Stimulated activated naive CD4-positive, alpha-beta T cell (primary cell): Measurements from ENCODE around the gene TSPAN3.
A peak's percentile ranks its signal among the peaks of the same experiment; 100 is the strongest.

ENCODE experiments used
- DNase-seq, 6 experiments: peaks; one replicate each; lab custom pipeline; 2025; lab: John Stamatoyannopoulos, UW

TSPAN3 gene

DNA sequence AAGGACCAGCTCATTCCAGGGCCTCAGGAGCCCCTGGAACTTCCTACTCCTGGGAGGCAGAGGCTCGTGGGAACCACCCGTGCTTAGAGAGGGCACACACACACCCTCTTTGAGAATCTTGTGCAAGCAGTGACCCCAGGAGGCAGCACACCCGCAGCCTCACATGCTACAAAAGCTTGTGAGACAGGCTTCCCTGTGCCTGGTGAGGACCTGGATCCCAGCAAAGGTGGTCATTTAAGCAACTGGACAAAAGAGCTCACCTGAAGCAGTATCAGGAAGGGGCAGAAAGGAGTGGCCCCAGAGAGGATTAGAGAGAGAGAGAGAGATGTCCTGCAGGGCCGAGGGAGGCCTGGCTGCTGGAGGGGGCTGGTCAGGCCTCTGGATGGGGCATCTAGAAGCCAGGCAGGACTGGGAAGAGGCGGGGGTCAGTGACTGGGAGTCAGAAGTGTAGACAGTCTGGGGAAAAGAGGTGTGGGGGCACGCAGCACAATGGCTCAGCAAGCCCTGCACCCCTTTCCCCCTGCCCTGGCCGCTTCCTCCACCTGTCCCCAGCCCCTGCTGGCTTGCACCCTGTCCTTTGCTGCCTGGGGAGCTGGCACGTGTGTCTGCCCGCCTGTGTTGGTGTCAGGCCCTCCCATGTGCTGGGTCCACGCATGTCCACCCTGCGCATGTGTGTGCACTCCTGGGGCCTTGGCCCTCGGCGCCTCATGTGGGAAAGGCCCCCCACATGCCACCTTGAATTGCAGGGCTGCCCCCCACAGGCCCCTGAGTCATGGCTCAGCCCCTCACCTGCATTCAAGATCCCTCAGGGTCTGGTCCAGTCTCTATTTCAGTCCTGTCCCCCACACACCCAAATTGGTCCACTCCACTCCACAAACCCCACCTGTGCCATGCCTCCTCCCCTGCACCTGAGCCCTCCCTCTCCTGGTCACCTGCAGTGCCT, 36.9 kb downstream of the TSPAN3 start:
- no peak for DNase-seq

DNA sequence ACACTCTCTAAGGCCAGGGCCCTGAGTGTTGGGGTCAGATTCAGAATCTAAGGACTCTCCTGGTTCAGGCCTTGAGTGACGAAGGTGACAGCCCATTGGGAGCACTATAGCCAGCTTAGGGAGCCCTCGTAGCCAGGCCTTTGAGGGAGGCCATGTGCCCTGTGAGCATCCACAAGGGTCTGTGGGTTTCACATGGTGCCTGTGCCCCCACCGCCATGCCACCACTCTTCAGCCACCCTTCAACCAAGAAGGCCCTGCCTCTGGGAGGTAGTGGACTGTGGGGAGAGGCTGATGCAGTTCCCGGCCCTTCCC, 37.5 kb downstream of the TSPAN3 start:
- DNase-seq = no peak

DNA sequence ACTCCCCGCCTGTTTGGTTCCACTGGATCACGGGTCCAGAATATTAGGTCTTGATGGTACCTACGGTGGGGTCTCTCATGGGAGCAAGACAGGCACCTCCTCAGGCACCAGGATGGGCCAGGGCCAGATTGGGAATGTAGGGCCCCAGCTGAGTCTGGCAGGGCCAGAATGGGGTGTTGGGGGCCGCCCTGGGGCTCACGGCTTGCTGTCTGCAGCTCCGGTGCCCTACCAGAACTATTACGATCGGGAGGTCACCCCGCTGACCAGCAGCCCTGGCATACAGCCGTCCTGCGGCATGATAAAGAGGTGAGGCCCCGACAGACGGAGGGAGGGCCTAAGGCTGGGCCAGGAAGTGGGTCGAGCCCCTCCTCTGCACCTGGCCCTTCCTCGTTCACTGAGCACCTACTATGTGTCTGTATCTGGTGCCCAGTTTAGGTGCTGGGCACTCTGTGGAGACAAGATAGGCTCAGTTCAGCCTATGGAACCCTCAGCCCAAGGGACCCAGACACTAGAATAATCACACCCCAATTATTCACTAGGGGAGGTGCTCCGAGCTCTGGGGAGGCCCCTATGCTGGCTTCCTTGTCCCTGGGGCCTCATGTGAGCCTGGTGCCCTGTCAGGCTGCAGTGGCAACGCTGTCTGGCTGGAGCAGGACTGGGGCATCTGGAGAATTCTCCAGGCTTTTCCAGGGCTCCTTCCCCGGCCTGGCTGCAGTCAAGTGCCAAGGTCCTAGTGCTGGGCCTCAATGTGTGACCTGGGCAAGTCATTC, 38.1 kb downstream of the TSPAN3 start:
- no peak for DNase-seq

DNA sequence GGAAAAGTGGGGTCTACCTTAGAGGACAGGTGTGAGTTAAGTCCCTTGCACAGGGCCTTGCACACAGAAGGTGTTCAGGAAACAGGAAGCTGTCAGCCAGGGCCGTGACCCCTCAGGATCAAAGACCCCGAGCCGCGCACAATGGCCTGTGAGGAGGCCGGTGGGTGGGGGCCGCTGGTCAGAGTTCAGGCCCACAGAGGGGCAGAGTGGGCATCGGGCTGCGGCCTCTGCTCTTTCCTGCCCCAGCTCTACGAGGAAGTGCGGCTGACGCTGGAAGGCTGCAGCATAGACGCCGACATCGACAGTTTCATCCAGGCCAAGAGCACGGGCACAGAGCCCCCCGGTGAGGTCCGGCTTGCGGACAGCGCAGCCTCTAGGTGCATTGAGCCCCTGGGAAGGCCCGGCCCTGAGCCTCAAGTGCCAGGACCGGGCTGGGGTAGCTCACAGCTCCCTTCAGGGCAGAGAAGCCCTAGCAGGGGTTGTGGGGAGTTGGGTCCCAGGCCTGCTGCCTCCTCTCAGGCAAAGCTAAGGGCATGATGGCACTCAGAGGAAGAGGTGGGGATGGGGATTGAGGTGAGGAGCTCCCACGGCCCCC, 38.8 kb downstream of the TSPAN3 start:
- no peak for DNase-seq

DNA sequence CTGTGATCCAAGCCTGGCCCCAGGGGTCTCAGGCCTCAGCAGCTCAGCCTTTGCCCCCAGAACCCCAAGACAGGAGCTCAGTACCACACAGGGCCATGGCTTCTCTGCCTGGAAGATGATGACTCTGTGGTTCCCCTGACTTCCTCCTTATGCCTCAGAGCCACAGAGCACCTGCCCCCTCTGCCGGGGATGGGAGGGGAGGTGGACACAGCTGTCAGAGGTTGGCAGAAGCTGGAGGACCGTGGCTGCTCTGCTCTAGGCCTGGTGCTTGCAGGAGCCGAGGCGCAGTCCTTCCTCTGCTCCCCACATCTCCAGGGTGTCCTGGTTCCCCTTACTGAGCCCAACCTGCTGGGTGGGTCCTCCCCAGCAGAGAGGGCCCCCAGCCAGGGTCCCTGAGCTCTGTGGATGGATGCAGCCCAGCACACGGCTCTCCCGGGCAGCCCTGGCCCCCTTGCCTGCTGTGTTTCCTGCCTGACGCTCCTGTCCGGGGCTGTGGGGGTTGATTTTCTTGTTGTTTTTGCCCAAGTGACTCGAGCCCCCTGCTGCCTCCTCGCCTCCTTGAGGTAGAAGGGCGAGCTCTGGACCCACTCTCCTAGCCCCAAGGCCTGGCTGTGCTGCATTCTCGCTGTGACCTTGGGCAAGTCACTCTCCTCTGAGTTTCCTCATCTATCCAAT, 39.4 kb downstream of the TSPAN3 start:
- peak in 1 of 6 experiments; percentile 19 for DNase-seq

DNA sequence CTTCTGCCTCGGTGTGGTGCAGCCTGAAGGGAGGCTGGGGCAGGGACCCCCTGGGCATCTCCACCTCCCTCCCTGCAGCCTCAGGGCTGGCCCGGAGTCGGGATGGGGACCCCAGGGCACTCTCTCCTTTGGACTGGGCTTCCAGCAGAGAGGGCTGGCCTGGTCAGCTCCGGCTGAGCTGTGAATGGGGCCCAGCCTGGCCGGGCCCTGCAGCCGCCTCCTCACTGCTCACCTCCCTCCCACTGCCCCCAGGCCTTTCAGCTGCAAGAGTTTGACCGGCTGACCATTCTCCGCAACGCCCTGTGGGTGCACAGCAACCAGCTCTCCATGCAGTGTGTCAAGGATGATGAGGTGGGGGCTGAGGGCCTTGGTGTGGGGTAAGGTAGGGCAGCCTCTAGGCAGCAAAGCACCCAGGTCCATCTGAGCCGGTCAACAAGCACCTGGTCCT, 40.0 kb downstream of the TSPAN3 start:
- no peak for DNase-seq

DNA sequence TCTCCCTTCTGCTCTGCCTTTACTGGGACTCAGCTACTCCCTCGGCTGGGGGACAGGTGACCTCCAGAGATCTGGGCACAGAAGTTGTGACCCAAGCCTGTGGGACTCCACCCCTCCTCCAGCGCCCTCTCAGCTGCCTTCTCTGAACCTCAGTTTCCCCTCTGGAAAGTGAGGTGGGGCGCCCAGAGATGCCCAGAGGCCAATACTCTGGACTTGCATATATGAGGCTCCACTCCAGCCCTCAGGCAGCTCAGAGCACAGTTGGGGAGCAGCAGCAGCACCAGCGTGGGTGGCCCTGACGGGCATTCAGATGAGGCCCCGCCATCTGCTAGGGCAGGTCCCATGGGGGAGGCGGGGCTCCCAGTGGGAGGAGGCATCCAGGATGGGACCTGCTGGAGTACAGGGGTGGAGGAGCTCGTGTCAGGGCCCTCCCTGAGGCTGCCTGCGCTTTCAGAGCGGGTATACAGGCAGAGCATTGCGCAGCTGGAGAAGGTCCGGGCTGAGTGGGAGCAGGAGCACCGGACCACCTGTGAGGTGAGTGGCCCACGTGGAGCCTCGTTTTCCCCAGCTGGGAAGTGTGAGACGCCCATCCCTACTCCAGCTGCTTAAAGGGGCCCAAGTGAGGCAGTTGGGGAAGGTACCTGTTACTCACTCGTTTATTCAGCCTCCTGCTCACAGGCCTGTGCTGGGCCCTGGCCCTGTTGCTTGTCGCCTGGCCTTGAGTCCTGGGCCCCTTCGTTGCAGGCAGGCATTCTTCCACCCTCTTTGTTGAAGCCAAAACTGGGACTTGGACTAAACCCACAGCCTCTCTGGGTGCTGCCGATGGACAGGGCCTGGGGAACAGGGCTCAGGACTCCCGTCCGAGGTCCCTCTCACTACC, 40.6 kb downstream of the TSPAN3 start:
- no peak for DNase-seq

DNA sequence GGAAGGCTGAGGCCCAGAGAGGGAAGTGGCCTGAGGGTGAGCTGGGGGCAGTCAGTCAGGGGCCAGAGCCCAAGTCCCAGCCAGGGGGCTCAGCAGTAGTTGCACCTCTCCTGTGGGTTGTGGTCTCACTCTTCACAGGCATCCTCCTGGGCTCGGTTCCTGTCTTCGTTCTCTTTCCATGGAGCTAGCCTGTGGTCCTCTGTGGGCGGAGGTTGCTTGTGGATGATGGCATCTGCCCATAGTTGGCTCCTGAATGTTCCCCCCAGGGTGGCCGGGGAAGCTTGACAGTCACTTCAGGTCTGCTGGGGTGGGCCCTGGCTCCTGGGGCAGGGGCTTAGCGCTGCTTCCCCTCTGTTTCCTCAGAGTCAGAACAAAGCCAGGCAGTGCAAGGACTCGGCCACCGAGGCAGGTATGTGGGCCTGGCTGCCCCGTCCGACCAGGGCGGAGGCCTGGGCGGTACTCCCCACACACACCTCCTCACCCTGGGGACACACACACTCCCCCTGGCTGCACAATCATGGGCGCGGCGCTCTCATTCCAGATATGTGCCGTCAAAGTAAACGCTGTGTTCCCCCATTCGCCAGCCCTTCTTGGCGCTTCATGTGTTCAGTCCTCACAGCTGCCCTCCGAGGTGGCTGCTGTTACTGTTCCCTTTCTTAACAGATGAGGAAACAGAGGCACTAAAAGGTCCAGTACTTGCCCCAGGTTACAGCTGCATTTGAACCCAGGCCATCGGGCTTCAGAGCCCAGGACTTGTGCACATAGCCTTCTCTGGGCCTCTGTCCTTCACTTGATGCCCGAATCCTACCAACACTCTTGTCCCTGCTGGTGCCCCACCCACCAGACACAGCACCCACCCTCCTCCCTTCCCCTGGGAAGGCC, 41.5 kb downstream of the TSPAN3 start:
- no peak for DNase-seq

DNA sequence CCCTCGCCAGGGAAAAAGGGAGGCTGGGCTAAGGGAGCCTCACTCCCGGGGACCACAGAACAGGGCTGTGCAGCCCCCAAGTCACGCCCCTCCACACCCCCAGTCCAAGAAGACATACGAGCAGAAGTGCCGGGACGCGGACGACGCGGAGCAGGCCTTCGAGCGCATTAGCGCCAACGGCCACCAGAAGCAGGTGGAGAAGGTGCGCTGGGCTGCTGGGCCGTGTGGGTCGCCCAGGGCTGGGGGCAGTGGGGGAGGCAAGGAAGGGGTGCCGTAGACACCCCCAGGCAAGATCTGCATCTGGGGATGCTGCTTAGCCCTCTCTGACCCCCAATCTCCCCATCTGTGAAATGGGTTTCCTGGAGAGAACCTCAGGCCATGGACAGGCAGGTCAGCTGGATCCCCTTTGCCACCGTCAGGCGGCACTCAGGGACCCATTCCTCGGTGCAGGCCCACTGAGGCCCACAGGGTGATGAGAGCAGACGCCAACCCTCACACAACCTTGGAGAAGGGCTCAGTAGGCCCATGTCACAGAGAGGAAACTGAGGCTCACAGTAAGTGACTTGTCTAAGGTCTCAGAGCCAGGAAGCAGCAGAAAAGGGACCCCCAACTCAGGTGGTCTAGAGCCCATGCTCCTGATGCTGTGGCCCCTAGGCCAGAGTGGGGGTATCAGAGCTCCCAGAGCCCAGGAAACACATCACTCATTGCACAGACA, 42.3 kb downstream of the TSPAN3 start:
- DNase-seq = no peak

DNA sequence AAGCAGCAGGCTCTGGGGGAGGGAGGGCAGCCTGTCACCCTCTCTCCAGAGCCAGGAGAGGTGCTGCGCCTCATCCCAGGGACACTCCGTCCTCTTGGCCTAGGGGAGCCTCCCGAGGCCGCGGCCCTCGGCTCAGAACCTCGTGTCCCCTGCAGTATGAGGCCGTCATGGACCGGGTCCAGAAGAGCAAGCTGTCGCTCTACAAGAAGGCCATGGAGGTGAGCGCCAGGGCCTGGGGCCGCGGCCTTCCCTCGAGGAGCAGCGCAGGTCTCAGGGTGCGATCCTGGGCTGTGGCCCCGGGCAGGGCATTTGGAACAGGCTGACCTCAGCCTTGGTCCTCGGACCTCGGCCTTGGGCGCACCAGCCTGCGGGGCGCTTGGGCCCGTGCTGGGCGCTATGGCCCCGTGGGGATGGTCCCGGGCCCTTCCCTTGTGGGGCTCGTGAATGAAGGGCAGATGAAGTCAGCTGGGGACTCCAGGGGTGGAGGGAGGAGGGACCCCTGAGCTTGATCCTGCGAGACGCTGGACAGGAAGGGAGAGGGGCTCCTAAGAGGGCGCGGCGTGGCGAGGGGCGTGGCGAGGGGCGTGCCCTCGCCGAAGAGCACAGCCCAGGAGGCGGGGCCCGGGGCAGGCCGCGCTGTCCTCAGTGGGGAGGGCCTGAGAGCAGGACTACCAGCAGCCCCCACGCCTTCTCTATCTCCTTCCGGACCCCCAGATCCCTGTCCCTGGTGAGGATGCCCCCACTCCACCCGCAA, 43.0 kb downstream of the TSPAN3 start:
- no peak for DNase-seq

DNA sequence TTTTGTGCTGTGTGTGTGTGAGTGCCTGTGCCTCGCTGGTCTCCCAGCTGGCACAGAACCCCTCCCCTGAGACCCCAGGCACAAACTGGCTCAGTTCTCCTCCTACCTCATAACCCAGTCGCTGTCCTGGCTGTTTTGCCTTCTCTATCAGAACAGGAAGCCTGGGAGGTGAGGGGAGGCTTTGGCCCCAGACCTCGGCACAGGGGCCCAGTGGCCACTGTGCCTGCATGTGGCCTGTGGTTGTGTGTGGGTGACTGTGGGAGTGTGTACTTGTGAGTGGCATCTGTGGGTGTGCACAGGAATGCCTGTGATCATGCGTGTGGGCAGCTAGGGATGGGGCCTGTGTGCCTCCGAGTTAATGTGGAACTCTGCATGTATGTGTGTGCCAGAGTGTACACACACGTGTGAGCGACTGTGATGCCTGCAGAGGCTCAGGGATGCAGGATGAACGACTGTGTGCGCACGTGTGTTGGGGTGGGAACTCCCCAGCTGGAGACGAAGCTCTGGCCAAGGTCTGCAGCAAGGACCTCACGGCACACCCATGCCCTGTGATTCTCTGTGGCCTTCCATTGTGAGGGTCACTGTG, 43.7 kb downstream of the TSPAN3 start:
- DNase-seq = no peak

DNA sequence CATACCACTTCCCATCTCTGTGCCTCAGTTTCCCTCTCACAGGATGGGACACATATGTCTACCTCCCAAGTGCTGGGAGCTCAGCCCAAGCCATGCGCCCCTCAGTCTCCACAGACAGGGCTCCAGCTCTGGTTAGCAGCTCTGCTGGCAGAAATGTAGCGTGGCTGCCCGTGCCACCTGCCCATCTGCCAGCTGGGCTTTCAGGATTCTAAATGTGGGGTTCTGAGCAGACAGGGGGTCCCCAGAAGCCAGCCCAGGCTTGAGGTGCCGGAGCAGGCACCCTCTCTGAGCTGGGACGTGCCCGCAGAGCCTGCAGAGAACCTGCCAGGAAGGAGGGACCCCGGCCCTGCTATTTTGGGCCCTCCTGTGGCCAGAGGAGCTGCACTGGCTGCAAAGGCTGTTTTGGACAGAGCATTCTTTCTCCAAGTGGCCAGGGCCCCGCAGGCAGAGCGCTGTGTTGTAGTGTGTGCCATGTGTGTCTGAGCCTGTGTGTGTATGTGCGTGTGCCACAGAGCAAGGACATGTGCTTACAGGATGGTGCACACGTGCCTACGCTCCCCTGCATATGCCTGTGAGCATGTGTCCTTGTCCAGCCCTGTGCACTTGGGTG, 44.3 kb downstream of the TSPAN3 start:
- no peak for DNase-seq

DNA sequence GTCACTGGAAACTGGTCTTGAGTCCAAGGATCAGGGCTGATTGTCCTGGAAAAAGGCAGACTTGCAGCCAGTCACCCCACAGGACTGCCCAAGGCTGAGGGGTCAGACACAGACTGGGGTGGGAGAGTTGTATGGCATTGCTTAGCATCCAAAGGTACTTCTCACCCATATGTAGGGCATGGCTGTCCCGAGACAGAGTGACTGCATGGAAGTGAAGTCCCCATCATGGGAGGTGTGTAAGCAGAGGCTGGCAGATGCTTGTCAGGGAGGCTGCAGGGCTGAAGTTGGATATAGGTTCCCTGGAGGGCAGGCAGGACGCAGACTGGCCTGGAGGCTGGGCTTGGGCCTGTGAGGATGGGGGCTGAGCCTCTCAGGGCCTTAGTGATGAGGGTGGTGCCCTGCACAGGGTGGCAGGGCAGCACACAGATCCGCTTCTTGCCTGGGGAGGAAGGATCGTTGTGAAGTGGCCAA, 44.9 kb downstream of the TSPAN3 start:
- DNase-seq = no peak

DNA sequence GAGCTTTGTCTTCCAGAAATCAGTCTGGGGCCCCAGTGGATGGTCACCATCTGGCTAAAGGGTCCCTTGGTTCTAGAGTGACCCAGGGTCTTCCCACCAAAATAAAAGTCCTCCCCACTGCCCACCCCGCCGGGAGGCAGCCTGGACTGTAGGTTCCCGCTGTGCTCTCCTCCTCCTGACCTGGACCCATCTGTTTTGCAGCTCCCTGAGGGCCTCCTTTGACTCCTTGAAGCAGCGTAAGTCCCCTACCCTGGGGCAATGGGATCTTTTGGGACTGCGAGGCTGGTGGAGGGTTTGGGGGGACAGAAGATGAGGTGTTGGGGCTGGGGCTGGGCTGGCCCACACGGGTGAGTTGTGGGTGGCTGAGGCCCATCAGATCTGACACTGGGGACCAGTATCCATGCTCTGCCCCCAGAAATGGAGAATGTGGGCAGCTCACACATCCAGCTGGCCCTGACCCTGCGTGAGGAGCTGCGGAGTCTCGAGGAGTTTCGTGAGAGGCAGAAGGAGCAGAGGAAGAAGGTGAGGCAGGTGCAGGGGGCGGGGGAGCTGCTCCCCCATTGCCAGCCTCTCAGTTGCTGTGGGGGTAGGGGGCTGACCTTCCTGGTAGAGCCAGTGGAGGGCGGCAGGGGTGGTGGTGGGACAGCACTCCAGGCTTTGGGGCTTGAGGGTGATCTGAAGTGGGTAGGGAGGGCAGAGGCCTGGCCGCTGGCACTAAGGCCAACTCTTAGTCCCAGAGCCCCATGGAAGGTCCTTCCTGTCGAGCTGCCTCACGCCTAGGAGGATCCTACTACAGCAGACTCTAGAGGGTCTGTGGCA, 45.6 kb downstream of the TSPAN3 start:
- no peak for DNase-seq

DNA sequence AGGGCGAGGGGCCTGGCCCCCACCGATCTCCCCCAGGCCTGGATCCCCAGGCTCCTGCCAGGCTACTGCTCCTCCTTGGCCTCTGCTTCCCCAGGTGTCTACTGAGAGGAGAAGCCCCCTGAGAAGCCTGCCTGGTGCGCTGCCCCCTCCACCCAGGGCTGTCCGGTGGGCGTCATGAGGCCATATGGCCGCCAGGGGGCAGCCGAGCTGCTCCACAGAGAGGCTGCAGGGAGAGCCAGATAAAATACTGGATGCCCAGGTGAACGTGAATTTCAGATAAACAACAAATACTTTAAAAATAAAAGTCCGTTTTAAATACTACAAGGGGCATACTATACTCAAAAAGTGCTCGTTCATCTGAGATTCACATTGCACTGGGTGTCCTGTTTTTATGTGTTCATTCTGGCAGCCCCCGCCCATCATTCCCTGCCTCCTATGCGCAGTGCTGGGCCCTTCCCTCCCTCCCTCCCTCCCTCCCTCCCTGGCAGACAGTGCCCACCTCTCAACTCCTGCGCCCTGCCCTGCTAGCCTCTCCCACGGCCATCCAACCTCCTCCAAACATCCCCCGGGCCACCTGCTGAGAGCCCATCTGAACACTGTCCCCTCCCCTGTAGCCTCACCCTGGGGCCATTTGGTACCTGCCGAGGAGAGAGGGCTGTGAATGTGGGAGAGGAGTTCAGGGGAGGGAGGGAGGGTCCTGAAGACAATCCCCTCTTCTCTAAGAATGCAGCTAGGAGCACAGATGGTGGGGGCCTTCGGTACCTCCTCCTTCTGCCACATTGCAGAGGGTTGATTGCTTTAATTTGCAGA, 46.4 kb downstream of the TSPAN3 start:
- peak in 5 of 6 experiments; percentile 41 to 64 (median 54) for DNase-seq
